HG03066 (cell line): ENCODE results near the gene ZNF629.
A peak's percentile ranks its signal among the peaks of the same experiment; 100 is the strongest.

Experiments used
- ATAC-seq: cut with Tn5 transposase; IDR thresholded peaks from one replicate; pipeline ENCODE4 v1.9.1; 2021; ENCODE audit warnings: low read depth; ENCODE audit not compliant: unreplicated experiment

The ZNF629 gene

GRCh38 chr16:30786115-30786935, 680 bp downstream of the ZNF629 start:
- no peak for ATAC-seq

GRCh38 chr16:30785126-30786106, 1.6 kb downstream of the ZNF629 start:
- ATAC-seq = no peak

GRCh38 chr16:30784215-30784614, 2.8 kb downstream of the ZNF629 start:
- ATAC-seq = no peak

GRCh38 chr16:30783280-30784109, 3.5 kb downstream of the ZNF629 start:
- ATAC-seq = no peak

- no peak for ATAC-seq
Observed at GRCh38 chr16:30782486-30783279, 4.3 kb downstream of the ZNF629 start.

- no peak for ATAC-seq
Observed at GRCh38 chr16:30780549-30780948, 6.5 kb downstream of the ZNF629 start.

GRCh38 chr16:30780021-30780420, 7.0 kb downstream of the ZNF629 start:
- ATAC-seq = no peak

- no peak for ATAC-seq
Observed at GRCh38 chr16:30779596-30779995, 7.4 kb downstream of the ZNF629 start.

- no peak for ATAC-seq
Observed at GRCh38 chr16:30778549-30779244, 8.3 kb downstream of the ZNF629 start.

- ATAC-seq = no peak
Observed at GRCh38 chr16:30777591-30778297, 9.3 kb downstream of the ZNF629 start.

- peak; percentile 57 for ATAC-seq
Observed at GRCh38 chr16:30775392-30776188, 11.4 kb downstream of the ZNF629 start.

GRCh38 chr16:30775131-30775391, 11.9 kb downstream of the ZNF629 start:
- ATAC-seq = no peak

- ATAC-seq = no peak
Observed at GRCh38 chr16:30774367-30775130, 12.5 kb downstream of the ZNF629 start.

- no peak for ATAC-seq
Observed at GRCh38 chr16:30773826-30774225, 13.2 kb downstream of the ZNF629 start.

GRCh38 chr16:30771726-30772125, 15.3 kb downstream of the ZNF629 start:
- ATAC-seq = no peak

- no peak for ATAC-seq
Observed at GRCh38 chr16:30769379-30770089, 17.5 kb downstream of the ZNF629 start.
